22Rv1 (cell line): ENCODE measurements around the gene CYP39A1.

ENCODE experiments used
- CTCF ChIP-seq: fragments of 450-650 bp; IDR thresholded peaks from 2 replicates; pipeline ENCODE4 v1.5.1; 2017; ENCODE audit warnings: mild to moderate bottlenecking
- ZFX ChIP-seq: fragments of 450-650 bp; IDR thresholded peaks from 2 replicates; pipeline ENCODE4 v1.6.1; 2017; ENCODE audit warnings: antibody characterized with exemption, borderline replicate concordance

- TF ChIP-seq CTCF = no peak
- no peak for TF ChIP-seq ZFX
Observed at GRCh38 chr6:46583721-46584120, 68.9 kb downstream of the CYP39A1 start.
